IMR-90 (cell line): ENCODE results near the gene PLPP7. TPM values are rescaled to one million over a fixed set of nuclear protein-coding genes. Genes with fewer than 3 reads are reported as not detected.

ENCODE experiments used
- ATAC-seq: fragments of 200-7000 bp; cut with Tn5 transposase; 2 replicates; pipeline ENCODE4 v1.9.1; 2020; ENCODE audit warnings: low read depth, mild to moderate bottlenecking, moderate library complexity
- BruUV-seq: library from RNA; stranded (reverse); fragments of 400-500 nt; replicated peaks from 2 replicates; lab custom pipeline; 2021; lab: Mats Ljungman, UMichigan
- CTCF ChIA-PET: fragments of 300-600 bp; formaldehyde crosslinking; extraction: SDS; loops from one replicate; lab custom pipeline; 2021; ENCODE audit warnings: antibody characterized with exemption; lab: Yijun Ruan, JAX
- POLR2A ChIA-PET: fragments of 300-600 bp; sonication (Branson Sonifier 250); formaldehyde crosslinking; loops from one replicate; lab custom pipeline; 2022; ENCODE audit warnings: antibody characterized with exemption; ENCODE audit not compliant: unreplicated experiment; lab: Charles Lee
- DNase-seq: peaks from one replicate; pipeline ENCODE4 v3.0.0; 2013
- H2AFZ ChIP-seq: replicated peaks from 2 replicates; pipeline ENCODE3; 2013; ENCODE audit warnings: low read length, mild to moderate bottlenecking; ENCODE audit not compliant: poor library complexity
- H2AK5ac ChIP-seq: 2 replicates; pipeline ENCODE4 v1.6.1; 2013; ENCODE audit warnings: low read depth, low read length, inconsistent platforms
- H2AK9ac ChIP-seq: replicated peaks from 2 replicates; pipeline ENCODE3; 2013; ENCODE audit warnings: mild to moderate bottlenecking, low read depth, low read length, moderate library complexity; ENCODE audit not compliant: poor library complexity
- H2BK120ac ChIP-seq: 2 replicates; pipeline ENCODE4 v1.6.1; 2013; ENCODE audit warnings: low read depth, low read length, inconsistent platforms
- H2BK15ac ChIP-seq: 3 replicates; pipeline ENCODE4 v1.6.1; 2013; ENCODE audit warnings: low read depth, low read length, inconsistent platforms
- H2BK20ac ChIP-seq: 2 replicates; pipeline ENCODE4 v1.6.1; 2013; ENCODE audit warnings: low read depth, mild to moderate bottlenecking, inconsistent platforms, low read length, moderate library complexity
- H2BK5ac ChIP-seq: 2 replicates; pipeline ENCODE4 v1.6.1; 2013; ENCODE audit warnings: mild to moderate bottlenecking, low read depth, low read length, inconsistent platforms; ENCODE audit not compliant: poor library complexity, severe bottlenecking
- H3K14ac ChIP-seq: replicated peaks from 2 replicates; pipeline ENCODE4 v1.6.1; 2013; ENCODE audit warnings: low read depth, low read length, inconsistent platforms
- H3K18ac ChIP-seq: 2 replicates; pipeline ENCODE4 v1.6.1; 2013; ENCODE audit warnings: low read depth, low read length, control low read depth
- H3K23ac ChIP-seq: 2 replicates; pipeline ENCODE4 v1.6.1; 2013; ENCODE audit warnings: low read depth, low read length, inconsistent platforms
- H3K27ac ChIP-seq: 2 replicates; pipeline ENCODE4 v1.5.1; 2013; ENCODE audit warnings: mild to moderate bottlenecking, control low read depth, low read length; ENCODE audit not compliant: insufficient read depth
- H3K27me3 ChIP-seq: 2 replicates; pipeline ENCODE4 v1.6.1; 2013; ENCODE audit warnings: low read length; ENCODE audit not compliant: control insufficient read depth, insufficient read depth
- H3K36me3 ChIP-seq: 2 replicates; pipeline ENCODE4 v1.6.1; 2013; ENCODE audit warnings: low read length, mixed read lengths; ENCODE audit not compliant: control insufficient read depth, insufficient read depth
- H3K4ac ChIP-seq: 2 replicates; pipeline ENCODE4 v1.6.1; 2013; ENCODE audit warnings: low read depth, low read length, inconsistent platforms
- H3K4me1 ChIP-seq: 2 replicates; pipeline ENCODE4 v1.6.1; 2013; ENCODE audit warnings: low read length, mixed read lengths; ENCODE audit not compliant: control insufficient read depth, insufficient read depth
- H3K4me2 ChIP-seq: 2 replicates; pipeline ENCODE4 v1.6.1; 2013; ENCODE audit warnings: low read depth, mild to moderate bottlenecking, control low read depth, low read length, moderate library complexity
- H3K4me3 ChIP-seq: 2 replicates; pipeline ENCODE4 v1.5.1; 2013; ENCODE audit warnings: low read depth, mild to moderate bottlenecking, control low read depth, low read length, moderate library complexity; ENCODE audit not compliant: insufficient read depth
- H3K56ac ChIP-seq: 2 replicates; pipeline ENCODE4 v1.6.1; 2013; ENCODE audit warnings: low read length, inconsistent platforms; ENCODE audit not compliant: insufficient read depth; ENCODE audit errors: extremely low read depth
- H3K79me1 ChIP-seq, 2 experiments: 2 replicates each; pipeline ENCODE4 v1.6.1; 2013; ENCODE audit warnings: low read length in 2 of 2, inconsistent platforms in 1 of 2, low read depth in 1 of 2
- H3K9ac ChIP-seq: 2 replicates; pipeline ENCODE4 v1.6.1; 2013; ENCODE audit warnings: low read depth, low read length, control low read depth
- H3K9me1 ChIP-seq: 2 replicates; pipeline ENCODE4 v1.6.1; 2013; ENCODE audit warnings: low read length, inconsistent platforms; ENCODE audit not compliant: insufficient read depth
- H3K9me3 ChIP-seq: 2 replicates; pipeline ENCODE4 v1.6.1; 2013; ENCODE audit warnings: low read length; ENCODE audit not compliant: control insufficient read depth, insufficient read depth
- H4K20me1 ChIP-seq: 2 replicates; pipeline ENCODE4 v1.6.1; 2013; ENCODE audit warnings: low read length, inconsistent platforms; ENCODE audit not compliant: insufficient read depth
- H4K5ac ChIP-seq: 2 replicates; pipeline ENCODE4 v1.6.1; 2013; ENCODE audit warnings: mild to moderate bottlenecking, low read depth, low read length, control low read depth
- H4K8ac ChIP-seq, 2 experiments: 2 replicates each; pipeline ENCODE4 v1.6.1; 2013; ENCODE audit warnings: low read depth in 2 of 2, low read length in 2 of 2, control low read depth in 1 of 2, inconsistent platforms in 1 of 2
- H4K91ac ChIP-seq: 2 replicates; pipeline ENCODE4 v1.6.1; 2013; ENCODE audit warnings: low read depth, low read length, inconsistent platforms; ENCODE audit not compliant: insufficient read depth
- CHD1 ChIP-seq: IDR thresholded peaks from 2 replicates; pipeline ENCODE4 v1.6.1; 2012; ENCODE audit warnings: low read depth, low read length, improper control_type of control experiment
- ELK1 ChIP-seq: fragments of 150-350 bp; IDR thresholded peaks from 2 replicates; pipeline ENCODE4 v1.6.1; 2016; ENCODE audit warnings: low read depth, mild to moderate bottlenecking, low read length, moderate library complexity, borderline replicate concordance
- MAZ ChIP-seq: IDR thresholded peaks from 2 replicates; pipeline ENCODE4 v1.6.1; 2012; ENCODE audit warnings: low read depth, mild to moderate bottlenecking, low read length, improper control_type of control experiment, moderate library complexity, borderline replicate concordance
- MXI1 ChIP-seq: IDR thresholded peaks from 2 replicates; pipeline ENCODE4 v1.6.1; 2012; ENCODE audit warnings: low read depth, mild to moderate bottlenecking, low read length, moderate library complexity, borderline replicate concordance
- NFE2L2 ChIP-seq: fragments of 150-350 bp; IDR thresholded peaks from 2 replicates; pipeline ENCODE4 v1.6.1; 2016; ENCODE audit warnings: low read depth, mild to moderate bottlenecking, low read length
- POLR2A ChIP-seq: IDR thresholded peaks from 2 replicates; pipeline ENCODE4 v1.6.1; 2012; ENCODE audit warnings: mild to moderate bottlenecking, low read depth, low read length
- RAD21 ChIP-seq: IDR thresholded peaks from 2 replicates; pipeline ENCODE4 v1.6.1; 2012; ENCODE audit warnings: low read length, improper control_type of control experiment
- RFX5 ChIP-seq: IDR thresholded peaks from 2 replicates; pipeline ENCODE4 v1.8.0; 2012; ENCODE audit warnings: low read depth, mild to moderate bottlenecking, low read length, moderate library complexity
- USF2 ChIP-seq: fragments of 150-350 bp; IDR thresholded peaks from 2 replicates; pipeline ENCODE4 v1.6.1; 2017; ENCODE audit warnings: mild to moderate bottlenecking, antibody characterized with exemption, low read length, low read depth
- WGBS, 2 experiments: methylation state at CpG; one replicate each; pipeline versions ENCODE4 v1.1.5 to v1.1.7; 2013; ENCODE audit warnings: missing lambda C conversion rate in 2 of 2; ENCODE audit not compliant: insufficient read length in 1 of 2; ENCODE audit errors: extremely low coverage in 2 of 2; 5-methylcytosine and 5-hydroxymethylcytosine counted together
- dilution Hi-C: fragments of 300-500 bp; cut with HindIII; formaldehyde crosslinking; loops from one replicate; pipeline ENCODE4 v1.14.3; 2018; ENCODE audit warnings: low sequenced_read_pairs; ENCODE audit not compliant: unreplicated experiment
- in situ Hi-C: fragments of 300-500 bp; cut with MboI; formaldehyde crosslinking; loops from 3 replicates; pipeline ENCODE4 v1.14.3; 2019; ENCODE audit warnings: low sequenced_read_pairs, inconsistent platforms, mixed read lengths
- intact Hi-C: fragments of 100-400 bp; cut with micrococcal nuclease; formaldehyde crosslinking; loops from 2 replicates; pipeline ENCODE4 v1.10.0; 2022
- polyA plus RNA-seq, 3 experiments: library from polyadenylated mRNA; depleted of rRNA; stranded (reverse); fragments of >200 nt; gene quantifications; 2 replicates each; pipeline ENCODE4 v1.2.3, GENCODE V29; 2012; ENCODE audit warnings: low replicate concordance in 1 of 3
- total RNA-seq: library from RNA; depleted of rRNA; stranded (reverse); fragments of >200 nt; gene quantifications from 2 replicates; pipeline ENCODE4 v1.2.3, GENCODE V29; 2012

PLPP7 gene
- total and polyA plus RNA-seq, 2 of the 4 experiments (the other 2 are of a cell fraction), result 0.54 to 1.2 TPM

GRCh38 chr9:131291795-131292315 lies 2.3 kb downstream of the PLPP7 start:
- no peak overlapping the region for H2AK9ac ChIP-seq
- H4K91ac ChIP-seq, result no peak overlapping the region
- H3K4me2 ChIP-seq, result no peak overlapping the region
- no peak overlapping the region for H3K9ac ChIP-seq
- H2BK5ac ChIP-seq, result no peak overlapping the region
- POLR2A ChIA-PET, result no interaction called here
- DNase-seq, result no peak
- BruUV-seq, result no TSS peak
- H4K20me1 ChIP-seq, result no peaks in the 10 kb centered on the region
- no peaks in the 10 kb centered on the region; the same call in 1 of the 2 replicates for H3K9me1 ChIP-seq
- no peak overlapping the region for H2AK5ac ChIP-seq
- no peak overlapping the region for H3K4me3 ChIP-seq
- no peak for ATAC-seq
- CTCF ChIA-PET, result interaction anchor here (0.6 kb wide), 2 partner anchors 13 to 164 kb away, joined by 3 read pairs; no protein-coding TSS in a partner anchor
- no peak overlapping the region for H4K8ac ChIP-seq
- no CpG with 5 or more reads among the region's 7 CpGs for WGBS, 2 experiments
- in situ Hi-C loops, result no loop called here
- intact Hi-C loops, result no loop called here
- H4K5ac ChIP-seq, result no peak overlapping the region
- TF ChIP-seq RAD21 (no peak), USF2 (no peak), MXI1 (no peak), MAZ (no peak), NFE2L2 (no peak), RFX5 (no peak), POLR2A (no peak), CHD1 (no peak), ELK1 (no peak)
- no peaks in the 10 kb centered on the region for H3K36me3 ChIP-seq
- H3K9me3 ChIP-seq, result no peaks in the 10 kb centered on the region
- no peaks in the 10 kb centered on the region for H3K79me1 ChIP-seq
- H3K18ac ChIP-seq, result no peak overlapping the region
- no peak overlapping the region for H3K27ac ChIP-seq
- no peak overlapping the region for H2BK15ac ChIP-seq
- H3K14ac ChIP-seq, result no peak overlapping the region
- dilution Hi-C loops, result no loop called here
- no peak overlapping the region for H2BK120ac ChIP-seq
- peaks cover 4% of the 10 kb centered on the region; the same call in 1 of the 2 replicates for H3K27me3 ChIP-seq
- H3K56ac ChIP-seq, result no peak overlapping the region
- no peak overlapping the region for H2BK20ac ChIP-seq
- H2AFZ ChIP-seq, result no peak overlapping the region
- H3K4me1 ChIP-seq, result no peaks in the 10 kb centered on the region
- H3K23ac ChIP-seq, result no peak overlapping the region
- H3K4ac ChIP-seq, result no peak overlapping the region
